ENCODE results near the gene NXPH3. TPM values are rescaled to one million over a fixed set of nuclear protein-coding genes. Genes with fewer than 3 reads are reported as not detected.

Gene NXPH3
- total RNA-seq, 3 donors from 2014 or later (not counting 1 experiment from before 2014, with no cell fraction given), result not detected

DNA sequence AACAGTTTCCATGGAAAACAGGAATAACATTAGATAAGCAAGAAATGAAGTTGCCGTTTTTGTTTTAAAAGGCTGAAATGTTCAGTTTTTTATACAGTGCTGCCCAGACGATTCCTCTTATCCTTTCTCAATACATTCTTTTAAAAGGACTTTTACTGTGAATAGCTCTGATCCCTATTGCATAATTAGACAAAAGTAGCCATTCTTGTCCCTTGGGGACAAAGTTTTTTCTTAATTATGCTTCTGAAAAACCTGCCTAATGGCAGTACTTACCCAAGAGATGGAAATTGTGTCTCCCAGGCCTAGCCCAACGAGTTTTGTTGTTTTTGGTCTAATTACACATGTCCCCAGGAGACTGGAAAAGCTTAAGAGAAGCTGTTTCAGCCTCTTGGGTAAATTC, 27.6 kb downstream of the NXPH3 start:
- TF ChIP-seq, protein P1, sequence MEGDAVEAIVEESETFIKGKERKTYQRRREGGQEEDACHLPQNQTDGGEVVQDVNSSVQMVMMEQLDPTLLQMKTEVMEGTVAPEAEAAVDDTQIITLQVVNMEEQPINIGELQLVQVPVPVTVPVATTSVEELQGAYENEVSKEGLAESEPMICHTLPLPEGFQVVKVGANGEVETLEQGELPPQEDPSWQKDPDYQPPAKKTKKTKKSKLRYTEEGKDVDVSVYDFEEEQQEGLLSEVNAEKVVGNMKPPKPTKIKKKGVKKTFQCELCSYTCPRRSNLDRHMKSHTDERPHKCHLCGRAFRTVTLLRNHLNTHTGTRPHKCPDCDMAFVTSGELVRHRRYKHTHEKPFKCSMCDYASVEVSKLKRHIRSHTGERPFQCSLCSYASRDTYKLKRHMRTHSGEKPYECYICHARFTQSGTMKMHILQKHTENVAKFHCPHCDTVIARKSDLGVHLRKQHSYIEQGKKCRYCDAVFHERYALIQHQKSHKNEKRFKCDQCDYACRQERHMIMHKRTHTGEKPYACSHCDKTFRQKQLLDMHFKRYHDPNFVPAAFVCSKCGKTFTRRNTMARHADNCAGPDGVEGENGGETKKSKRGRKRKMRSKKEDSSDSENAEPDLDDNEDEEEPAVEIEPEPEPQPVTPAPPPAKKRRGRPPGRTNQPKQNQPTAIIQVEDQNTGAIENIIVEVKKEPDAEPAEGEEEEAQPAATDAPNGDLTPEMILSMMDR (IDR thresholded peaks at IDR 0.05), result no peak
- DNase-seq, result no peak
- Histone ChIP-seq H3K27ac (ENCODE audit: low read length) (no peak overlapping the region), H3K9me3 (ENCODE audit: control insufficient read depth, insufficient read depth, low read length) (no peaks in the 10 kb centered on the region), H3K4me1 (ENCODE audit: control insufficient read depth, insufficient read depth, low read length) (no peaks in the 10 kb centered on the region), H3K27me3 (ENCODE audit: control insufficient read depth, insufficient read depth, low read length) (no peaks in the 10 kb centered on the region), H3K4me3 (ENCODE audit: low read length) (no peak overlapping the region), H3K36me3 (ENCODE audit: control insufficient read depth, insufficient read depth, low read length) (peaks cover 82% of the 10 kb centered on the region)
- Mint-ChIP-seq H3K9me3 (no peaks in the 10 kb centered on the region), H3K4me1 (no peaks in the 10 kb centered on the region), H3K27ac (no peak overlapping the region), H3K27me3 (ENCODE audit: low read depth in 2 of 2) (no peaks in the 10 kb centered on the region), H3K4me3 (no peak overlapping the region), H3K36me3 (peaks cover 38% of the 10 kb centered on the region)
- intact Hi-C loops (cut with micrococcal nuclease), result no loop called here
- ATAC-seq, result no peak
- 100% methylated on average over 3 of the region's 3 CpGs for WGBS (ENCODE audit: insufficient coverage)

DNA sequence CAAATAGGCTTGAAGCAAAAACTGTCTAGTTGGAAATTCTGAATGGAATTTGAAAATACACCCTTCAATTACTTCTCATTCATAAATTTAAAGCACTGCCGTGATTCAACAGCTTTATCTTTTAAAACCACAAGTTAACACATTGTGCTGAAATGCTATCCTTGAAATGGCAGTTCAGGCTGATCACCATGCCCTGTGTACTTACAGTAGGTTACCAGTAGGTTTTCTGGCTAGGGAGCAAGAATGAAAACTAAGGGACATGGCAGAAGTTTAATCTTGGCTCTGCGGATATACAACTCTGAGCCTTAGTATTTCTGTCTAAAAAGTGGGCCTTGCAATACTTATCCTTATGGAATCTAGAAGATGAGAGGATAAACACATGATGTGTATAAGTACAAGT, 28.0 kb downstream of the NXPH3 start:
- intact Hi-C loops (cut with micrococcal nuclease), result no loop called here
- WGBS (ENCODE audit: insufficient coverage), result 69% methylated on average over 2 of the region's 2 CpGs
- H3K27ac Mint-ChIP-seq, result no peak overlapping the region
- H3K4me1 ChIP-seq (ENCODE audit: control insufficient read depth, insufficient read depth, low read length), result no peaks in the 10 kb centered on the region
- no peak overlapping the region for H3K27ac ChIP-seq (ENCODE audit: low read length)
- peaks cover 81% of the 10 kb centered on the region for H3K36me3 ChIP-seq (ENCODE audit: control insufficient read depth, insufficient read depth, low read length)
- H3K9me3 Mint-ChIP-seq, result no peaks in the 10 kb centered on the region
- ATAC-seq, result no peak
- no peak overlapping the region for H3K4me3 ChIP-seq (ENCODE audit: low read length)
- peaks cover 35% of the 10 kb centered on the region for H3K36me3 Mint-ChIP-seq
- H3K27me3 ChIP-seq (ENCODE audit: control insufficient read depth, insufficient read depth, low read length), result no peaks in the 10 kb centered on the region
- H3K4me3 Mint-ChIP-seq, result no peak overlapping the region
- no peaks in the 10 kb centered on the region for H3K27me3 Mint-ChIP-seq (ENCODE audit: low read depth in 2 of 2)
- no peaks in the 10 kb centered on the region for H3K9me3 ChIP-seq (ENCODE audit: control insufficient read depth, insufficient read depth, low read length)
- no peaks in the 10 kb centered on the region for H3K4me1 Mint-ChIP-seq
- TF ChIP-seq, protein P1 (IDR thresholded peaks at IDR 0.05), result no peak
- no peak for DNase-seq

DNA sequence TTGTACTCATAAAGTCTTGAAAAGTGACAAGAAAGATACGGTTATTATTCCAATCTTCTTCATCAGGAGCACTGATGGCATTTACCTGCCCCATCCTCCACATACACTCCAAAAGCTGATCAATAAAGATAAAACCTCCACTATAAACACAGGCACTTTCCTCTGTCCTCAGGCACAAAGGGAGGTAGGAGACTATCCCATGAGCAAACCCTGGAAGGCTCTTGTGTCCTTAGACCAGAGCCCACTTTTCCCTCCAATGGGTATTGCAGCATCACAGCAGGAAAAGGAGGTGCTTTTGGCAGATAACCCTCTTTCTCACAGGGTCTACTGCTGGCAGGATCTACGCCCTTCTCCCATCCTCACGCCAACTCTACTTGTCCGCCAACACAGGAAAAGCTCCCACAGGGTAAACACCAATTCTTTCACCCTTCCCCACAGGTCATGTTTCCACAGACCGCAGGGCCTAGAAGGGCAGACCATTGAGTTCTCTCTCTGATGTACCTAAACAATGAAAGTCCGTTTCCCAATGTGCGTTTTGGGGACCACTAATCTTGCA, 28.7 kb downstream of the NXPH3 start:
- ATAC-seq, result no peak
- no peak overlapping the region for H3K4me3 ChIP-seq (ENCODE audit: low read length)
- no peak overlapping the region for H3K27ac ChIP-seq (ENCODE audit: low read length)
- H3K4me3 Mint-ChIP-seq, result no peak overlapping the region
- H3K9me3 Mint-ChIP-seq, result no peaks in the 10 kb centered on the region
- no peaks in the 10 kb centered on the region for H3K4me1 Mint-ChIP-seq
- H3K27me3 Mint-ChIP-seq (ENCODE audit: low read depth in 2 of 2), result no peaks in the 10 kb centered on the region
- no peaks in the 10 kb centered on the region for H3K4me1 ChIP-seq (ENCODE audit: control insufficient read depth, insufficient read depth, low read length)
- intact Hi-C loops (cut with micrococcal nuclease), result no loop called here
- peaks cover 37% of the 10 kb centered on the region for H3K36me3 Mint-ChIP-seq
- 97% methylated on average over 7 of the region's 7 CpGs for WGBS (ENCODE audit: insufficient coverage)
- no peaks in the 10 kb centered on the region for H3K27me3 ChIP-seq (ENCODE audit: control insufficient read depth, insufficient read depth, low read length)
- peaks cover 85% of the 10 kb centered on the region for H3K36me3 ChIP-seq (ENCODE audit: control insufficient read depth, insufficient read depth, low read length)
- TF ChIP-seq, protein P1 (IDR thresholded peaks at IDR 0.05), result no peak
- DNase-seq, result no peak
- H3K9me3 ChIP-seq (ENCODE audit: control insufficient read depth, insufficient read depth, low read length), result no peaks in the 10 kb centered on the region
- H3K27ac Mint-ChIP-seq, result no peak overlapping the region
